Stimulated activated CD8-positive, alpha-beta memory T cell treated with anti-CD3 and anti-CD28 coated beads, Interleukin-12 subunit alpha, Interleukin-12 subunit beta, amount 100 ng/mL, for 24 hours (primary cell): ENCODE measurements around the gene MSX1.

Source experiments
- DNase-seq: peaks from one replicate; pipeline ENCODE4 v3.0.0-alpha.2; 2020; ENCODE audit errors: extremely low read depth

The MSX1 gene

GRCh38 chr4:4869731-4870571, 10.5 kb downstream of the MSX1 start:
- no peak for DNase-seq

- no peak for DNase-seq
Observed at GRCh38 chr4:4870576-4871241, 11.2 kb downstream of the MSX1 start.

GRCh38 chr4:4871242-4871572, 11.7 kb downstream of the MSX1 start:
- DNase-seq, result no peak

GRCh38 chr4:4871573-4872313, 12.3 kb downstream of the MSX1 start:
- DNase-seq, result no peak

GRCh38 chr4:4872314-4872903, 12.9 kb downstream of the MSX1 start:
- DNase-seq, result no peak

- DNase-seq, result no peak
Observed at GRCh38 chr4:4873203-4873602, 13.7 kb downstream of the MSX1 start.

DNA sequence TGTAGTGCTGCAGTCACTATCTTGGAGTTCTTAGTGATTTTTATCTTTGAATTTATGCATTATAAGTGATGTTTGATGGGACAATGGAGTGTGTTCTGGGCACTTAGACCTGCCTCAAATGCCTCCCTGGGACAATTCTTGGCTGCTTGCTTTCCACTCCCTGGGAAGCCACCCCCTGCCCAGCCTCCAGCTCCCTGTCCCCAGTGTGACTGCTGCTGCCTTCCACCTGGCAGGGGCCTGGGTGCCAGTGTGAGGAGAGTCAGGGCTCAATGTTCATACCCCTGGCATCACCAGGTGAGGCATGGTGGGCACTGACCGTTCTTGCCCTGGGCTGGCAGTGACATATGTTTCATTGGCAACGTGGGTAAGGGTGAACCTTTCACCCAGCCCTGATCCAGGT, 14.8 kb downstream of the MSX1 start:
- no peak for DNase-seq

- no peak for DNase-seq
Observed at GRCh38 chr4:4875147-4875546, 15.7 kb downstream of the MSX1 start.

DNA sequence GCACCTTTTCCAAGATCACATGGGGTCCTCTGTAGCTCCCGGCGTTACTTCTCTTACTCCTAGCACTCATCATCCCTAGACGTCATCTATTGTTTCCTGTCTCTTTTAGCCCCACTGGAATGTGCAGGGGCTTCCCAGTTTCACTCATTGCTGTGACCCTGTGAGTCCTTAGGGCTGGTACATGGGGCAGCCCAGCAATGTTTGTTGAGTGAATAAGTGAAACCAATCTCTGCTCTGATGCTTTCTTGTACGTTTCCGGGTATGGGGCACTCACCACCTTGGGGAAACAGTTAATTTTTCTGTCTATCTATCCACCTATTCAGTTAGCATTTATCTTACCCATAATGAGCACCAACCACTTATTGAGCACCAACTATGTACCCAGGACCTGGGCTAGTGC, 16.1 kb downstream of the MSX1 start:
- no peak for DNase-seq

DNA sequence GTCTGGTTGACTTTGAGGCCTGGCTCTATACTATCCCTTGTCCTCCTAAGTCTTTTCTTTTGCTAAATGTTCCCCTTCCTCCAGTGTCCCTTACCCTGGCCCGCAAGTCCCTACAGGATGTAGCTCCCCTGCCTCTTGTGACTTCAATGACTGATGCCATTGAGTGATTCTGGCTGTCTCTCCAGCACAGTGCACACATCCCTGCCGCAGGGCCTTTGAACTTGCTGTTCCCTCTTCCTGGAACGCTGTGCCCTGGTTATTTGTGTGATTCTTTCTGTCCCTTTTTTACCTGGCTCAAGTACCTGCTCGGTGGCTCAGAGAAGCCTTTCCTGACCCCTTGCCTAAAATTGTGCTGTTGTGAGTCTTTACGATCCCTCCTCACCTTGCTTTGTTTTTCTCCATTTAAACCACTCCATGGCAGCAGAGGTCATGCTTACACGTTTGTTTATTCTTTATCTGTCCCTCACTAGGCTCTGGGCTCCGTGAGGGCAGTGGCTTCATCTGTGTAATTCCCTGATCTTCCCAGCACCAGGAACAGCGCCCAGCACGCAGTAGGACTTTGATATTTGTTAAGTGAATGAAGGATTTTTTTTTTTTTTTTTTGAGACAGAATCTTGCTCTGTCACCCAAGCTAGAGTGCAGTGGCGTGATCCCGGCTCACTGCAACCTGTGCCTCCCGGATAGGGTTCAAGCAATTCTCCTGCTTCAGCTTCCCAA, 17.6 kb downstream of the MSX1 start:
- no peak for DNase-seq

DNA sequence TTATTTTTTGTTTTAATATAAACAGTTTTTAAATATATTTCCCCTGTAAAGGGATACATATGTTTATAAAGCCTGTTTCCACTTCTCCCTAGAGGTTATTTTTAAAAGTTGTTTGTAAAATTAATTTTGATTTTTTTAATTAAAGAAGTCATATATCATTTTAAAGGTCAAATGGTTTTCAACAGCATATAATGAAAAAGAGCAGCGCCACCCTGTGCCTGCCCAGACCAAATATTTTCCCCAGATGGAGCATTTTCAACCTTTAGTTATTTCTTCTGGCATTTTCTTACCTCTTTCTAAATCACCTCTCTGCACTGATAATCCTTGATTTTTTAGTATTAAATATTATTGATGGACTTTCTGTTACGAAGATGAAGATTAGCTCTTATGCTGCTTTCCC, 21.0 kb downstream of the MSX1 start:
- no peak for DNase-seq

DNA sequence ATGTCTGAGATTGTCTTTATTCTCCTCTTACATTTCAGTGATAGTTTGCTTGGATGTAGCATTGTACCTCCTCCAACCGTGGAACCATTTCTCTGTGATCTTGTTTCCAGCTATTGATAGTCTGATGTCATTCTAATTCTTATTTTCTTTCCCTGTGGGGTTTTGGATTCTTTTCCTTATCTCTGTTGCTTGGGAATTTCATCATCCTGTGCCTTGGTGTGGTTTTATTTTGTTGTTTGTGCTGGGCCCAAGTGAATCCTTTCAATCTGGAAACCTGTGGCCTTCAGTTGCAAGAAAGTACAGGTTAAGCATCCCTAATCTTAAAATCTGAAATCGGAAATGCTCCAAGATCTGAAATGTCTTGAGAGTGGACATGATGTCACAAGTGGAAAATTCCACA, 22.0 kb downstream of the MSX1 start:
- DNase-seq, result no peak

GRCh38 chr4:4884611-4885010, 25.1 kb downstream of the MSX1 start:
- no peak for DNase-seq

- no peak for DNase-seq
Observed at GRCh38 chr4:4887426-4887825, 28.0 kb downstream of the MSX1 start.

GRCh38 chr4:4888695-4889094, 29.2 kb downstream of the MSX1 start:
- no peak for DNase-seq

DNA sequence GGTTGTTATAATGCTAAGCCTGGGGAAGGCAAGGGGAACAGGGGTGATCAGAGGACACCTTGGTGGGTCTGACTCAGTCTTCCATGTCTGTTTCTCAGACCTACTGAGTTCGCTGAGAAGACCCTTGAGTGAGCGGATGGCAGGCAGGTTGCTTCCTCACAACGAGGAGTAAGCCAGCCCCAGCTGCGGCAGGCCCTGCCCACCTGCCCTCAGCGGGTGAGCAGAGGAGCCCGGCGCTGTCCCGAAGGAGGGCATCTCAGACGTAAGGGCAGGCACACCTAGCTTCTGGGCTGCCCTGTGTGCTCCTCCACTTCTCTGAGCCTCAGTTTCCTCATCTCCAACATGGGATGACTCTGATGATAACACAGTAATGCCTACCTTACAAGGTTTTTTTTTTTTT, 30.3 kb downstream of the MSX1 start:
- DNase-seq, result no peak

- DNase-seq, result no peak
Observed at GRCh38 chr4:4890574-4891255, 31.2 kb downstream of the MSX1 start.

DNA sequence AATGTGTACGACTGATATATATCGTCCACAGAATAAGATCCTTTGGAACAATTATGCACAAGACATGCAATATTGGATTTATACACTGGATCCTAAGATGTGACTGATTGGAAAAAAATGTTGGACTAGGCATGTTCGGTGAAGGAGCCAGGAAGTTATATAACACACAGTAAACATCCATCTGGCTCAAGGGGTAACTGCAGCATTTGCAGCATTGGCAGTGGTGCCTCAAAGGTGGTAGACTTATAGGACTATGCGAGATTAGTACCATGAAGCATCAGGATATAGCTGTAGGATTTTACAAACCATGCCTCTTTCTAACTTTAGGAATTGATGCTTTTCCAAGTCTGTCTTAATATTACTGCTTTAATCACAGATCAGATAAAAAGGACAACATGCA, 34.3 kb downstream of the MSX1 start:
- DNase-seq, result no peak

GRCh38 chr4:4899202-4899925, 39.9 kb downstream of the MSX1 start:
- no peak for DNase-seq

GRCh38 chr4:4901877-4902276, 42.4 kb downstream of the MSX1 start:
- no peak for DNase-seq

- no peak for DNase-seq
Observed at GRCh38 chr4:4912155-4912554, 52.7 kb downstream of the MSX1 start.
